M059J (cell line): ENCODE results near the gene GLIS1. TPM values are rescaled to one million over a fixed set of nuclear protein-coding genes. Genes with fewer than 3 reads are reported as not detected.
"Not testable (repeated sequence)": the region's sequence is repeated elsewhere in the genome, so short reads cannot be mapped to it uniquely, and the experiment has no call there.

Source experiments
- DNase-seq: peaks from one replicate; pipeline ENCODE4 v3.0.0-alpha.2; 2012; ENCODE audit warnings: low read depth
- total RNA-seq: library from RNA; depleted of rRNA; stranded (reverse); fragments of >200 nt; shearing (Covaris generic); gene quantifications from 2 replicates; pipeline ENCODE4 v1.2.3, GENCODE V29; 2014

The GLIS1 gene
- total RNA-seq, 1 experiment from 2014 or later, result 3.0 TPM

GRCh38 chr1:53654216-53655210 lies 84.5 kb downstream of the GLIS1 start:
- peak; percentile 88 for DNase-seq

- DNase-seq, result no peak
Observed at GRCh38 chr1:53653631-53654030, 85.3 kb downstream of the GLIS1 start.

DNA sequence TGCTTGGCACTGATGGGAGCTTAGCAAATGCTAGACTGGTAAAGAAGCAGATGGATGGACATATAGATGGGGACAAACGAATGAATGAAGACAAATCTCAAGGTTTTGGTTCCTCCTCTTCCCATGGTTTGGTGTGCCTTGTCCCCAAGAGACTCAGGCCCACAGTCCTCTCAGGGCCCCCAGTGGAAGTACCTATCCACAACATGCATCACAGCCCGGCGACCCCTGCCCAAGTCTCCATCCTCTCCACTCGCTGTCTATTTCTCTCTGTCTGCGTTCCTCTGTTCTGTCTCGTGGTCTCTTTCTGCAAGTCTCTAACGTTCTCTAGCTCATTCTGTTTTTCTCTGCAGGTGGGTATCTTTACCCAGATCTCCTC lies 85.8 kb downstream of the GLIS1 start:
- DNase-seq, result no peak

- peak; percentile 55 for DNase-seq
Observed at GRCh38 chr1:53652441-53653199, 86.3 kb downstream of the GLIS1 start.

DNA sequence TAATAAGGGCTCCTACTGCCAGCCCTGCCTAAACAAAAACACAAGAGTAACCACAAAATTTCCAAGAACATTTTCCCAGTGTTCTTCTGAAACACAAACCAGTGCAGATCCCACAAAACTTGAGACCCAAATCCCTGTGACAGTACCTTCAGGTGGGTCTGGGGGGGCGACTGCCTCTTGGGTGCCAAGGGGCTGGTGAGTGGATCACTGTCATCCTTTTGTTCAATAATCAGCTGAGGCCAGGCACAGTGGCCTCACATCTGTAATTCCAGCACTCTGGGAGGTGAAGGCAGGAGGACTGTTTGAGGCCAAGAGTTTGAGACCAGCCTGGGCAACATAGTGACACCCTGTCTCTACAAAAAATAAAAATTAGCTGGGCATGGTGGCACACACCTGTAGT lies 87.6 kb downstream of the GLIS1 start:
- no peak for DNase-seq

DNA sequence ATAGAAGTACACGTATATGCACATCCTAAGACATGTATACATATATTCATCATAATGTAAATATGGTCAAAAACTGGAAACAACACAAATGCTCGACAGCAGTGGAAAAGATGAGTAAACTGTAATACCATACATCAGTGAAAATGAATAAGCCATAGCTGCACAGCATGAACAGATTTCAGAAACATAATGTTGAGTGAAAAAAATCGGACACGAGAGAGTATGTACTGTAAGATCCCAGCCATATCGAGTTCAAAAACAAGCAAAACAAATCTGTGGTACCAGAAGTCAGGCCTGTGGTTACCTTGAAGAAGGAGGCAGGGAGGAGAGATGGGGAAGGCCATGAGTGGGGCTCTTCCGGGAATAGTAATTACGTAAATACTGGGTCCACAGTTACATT lies 90.4 kb downstream of the GLIS1 start:
- DNase-seq, result no peak

DNA sequence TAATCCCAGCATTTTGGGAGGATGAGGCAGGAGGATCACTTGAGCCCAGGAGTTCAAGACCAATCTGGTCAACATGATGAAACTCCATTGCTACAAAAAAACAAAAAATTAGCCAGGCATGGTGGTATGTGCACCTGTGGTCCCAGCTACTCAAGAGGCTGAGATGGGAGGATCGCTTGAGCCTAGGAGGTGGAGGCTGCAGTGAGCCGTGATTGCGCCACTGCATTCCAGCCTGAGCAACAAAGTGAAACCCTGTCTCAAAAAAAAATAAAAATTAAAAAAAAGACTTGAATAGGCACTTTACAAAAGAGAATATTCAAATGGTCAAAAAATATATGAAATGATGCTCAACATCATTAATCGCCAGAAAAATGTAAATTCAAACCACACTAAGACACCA lies 91.0 kb downstream of the GLIS1 start:
- not testable (repeated sequence) for DNase-seq

DNA sequence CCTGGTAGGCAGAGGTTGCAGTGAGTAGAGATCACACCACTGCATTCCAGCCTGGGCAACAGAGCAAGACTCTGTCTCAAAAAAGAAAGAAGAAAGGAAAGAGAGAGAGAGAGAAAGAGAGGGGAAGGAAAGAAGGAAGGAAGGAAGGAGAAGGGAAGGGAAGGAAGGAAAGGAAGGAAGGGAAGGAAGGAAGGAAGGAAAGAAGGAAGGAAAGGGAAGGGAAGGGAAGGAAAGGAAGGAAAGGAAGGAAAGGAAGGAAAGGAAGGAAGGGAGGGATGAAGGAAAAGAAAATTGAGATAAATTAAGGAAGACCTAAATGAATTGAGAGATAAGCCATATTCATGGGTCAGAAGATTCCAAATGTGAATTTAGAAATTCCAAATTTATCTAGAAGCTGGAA lies 92.2 kb downstream of the GLIS1 start:
- DNase-seq, result no peak

- no peak for DNase-seq
Observed at GRCh38 chr1:53645690-53646078, 93.3 kb downstream of the GLIS1 start.

GRCh38 chr1:53644909-53645689 lies 93.9 kb downstream of the GLIS1 start:
- peak; percentile 15 for DNase-seq

GRCh38 chr1:53644496-53644895 lies 94.5 kb downstream of the GLIS1 start:
- DNase-seq, result no peak

GRCh38 chr1:53643881-53644390 lies 95.0 kb downstream of the GLIS1 start:
- no peak for DNase-seq

DNA sequence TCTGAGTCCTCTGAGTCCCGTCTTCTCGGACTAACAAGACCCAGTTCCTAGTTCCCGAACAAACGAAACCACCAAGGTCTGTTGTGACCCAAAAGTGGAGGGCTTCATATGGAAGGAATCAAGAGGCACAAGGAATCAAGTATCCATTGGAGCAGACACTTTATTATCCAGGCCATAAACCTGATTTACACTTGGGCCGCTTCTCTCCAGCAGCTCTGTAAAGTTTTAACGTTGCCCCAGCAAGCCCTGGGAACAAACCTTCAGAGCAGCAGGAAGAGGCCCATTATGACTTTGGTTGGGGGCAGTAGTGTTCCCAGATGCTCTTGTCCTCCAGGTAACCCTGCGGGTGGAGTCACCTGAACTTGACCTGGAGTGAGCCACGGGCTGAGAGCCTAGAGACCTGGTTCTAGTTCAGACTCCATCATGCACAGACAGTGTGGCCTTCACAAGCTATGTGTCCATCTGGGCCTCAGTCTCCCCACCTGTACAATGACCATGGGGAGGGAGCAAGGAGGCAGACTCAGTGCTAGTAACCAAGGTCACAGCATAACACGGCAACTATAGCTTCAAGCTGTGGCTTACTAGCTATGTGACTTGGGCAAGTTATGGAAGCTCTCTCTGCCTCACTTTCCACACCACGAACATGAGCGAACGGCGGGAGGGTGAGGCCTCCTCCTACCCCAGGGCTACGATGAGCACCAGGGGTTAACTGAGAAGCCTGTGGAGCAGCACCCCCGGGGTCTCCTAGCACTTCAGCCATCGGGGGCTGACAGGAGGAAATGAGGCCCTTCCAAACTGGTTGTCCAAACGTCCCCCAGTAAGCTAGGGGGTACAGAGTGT lies 95.7 kb downstream of the GLIS1 start:
- DNase-seq, result no peak

- DNase-seq, result no peak
Observed at GRCh38 chr1:53642607-53643006, 96.4 kb downstream of the GLIS1 start.

DNA sequence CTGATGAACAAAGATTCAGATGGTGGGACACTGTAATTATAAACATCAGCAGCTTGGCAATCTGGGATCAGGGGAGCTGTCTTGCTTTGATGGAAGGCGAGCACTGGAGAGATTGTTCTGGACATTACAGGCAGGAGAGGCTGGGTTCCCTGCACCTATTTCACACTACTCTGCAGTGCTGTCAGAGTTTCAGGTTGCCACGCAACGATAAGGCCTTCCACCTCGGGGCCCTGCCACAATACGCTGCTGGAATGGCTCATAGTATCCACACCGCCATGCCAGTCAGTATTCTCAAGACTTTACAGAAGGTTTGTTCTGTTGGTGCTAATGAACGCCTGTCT lies 96.8 kb downstream of the GLIS1 start:
- DNase-seq, result no peak

GRCh38 chr1:53641481-53642214 lies 97.3 kb downstream of the GLIS1 start:
- no peak for DNase-seq

GRCh38 chr1:53640701-53641075 lies 98.3 kb downstream of the GLIS1 start:
- DNase-seq, result no peak

DNA sequence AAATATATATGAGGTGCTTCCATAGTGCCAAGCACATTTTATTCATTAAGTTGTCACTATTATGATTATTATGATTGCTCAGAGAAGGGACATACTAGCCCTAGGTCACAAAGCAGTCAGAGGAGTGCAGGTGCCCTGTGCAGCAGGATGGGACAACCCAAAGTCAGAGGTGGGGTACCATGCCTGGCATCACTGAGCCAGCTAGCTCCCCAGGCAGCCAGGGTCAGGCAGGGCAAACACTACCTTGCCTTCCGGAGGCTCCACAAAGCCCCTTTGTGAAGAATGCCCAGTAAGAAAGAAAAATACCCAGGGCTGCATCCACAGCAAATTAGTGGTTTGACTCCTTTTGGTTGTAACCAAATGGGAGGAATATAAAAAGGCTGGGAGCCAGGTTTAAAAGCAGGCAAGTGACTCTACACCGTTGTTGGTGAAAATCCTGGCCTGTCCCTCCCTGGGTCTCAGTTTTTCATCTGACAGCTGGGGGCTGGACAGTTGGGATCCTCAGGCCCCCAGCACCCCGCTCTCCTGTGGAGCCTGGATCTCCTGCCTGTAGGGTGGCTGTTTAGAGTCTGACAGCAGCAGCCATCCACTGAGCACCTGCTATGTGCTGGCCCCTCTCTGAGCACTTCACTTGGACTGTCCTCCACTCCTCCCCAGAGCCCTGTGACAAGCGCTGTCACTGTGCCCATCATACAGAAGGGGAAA lies 98.8 kb downstream of the GLIS1 start:
- no peak for DNase-seq

DNA sequence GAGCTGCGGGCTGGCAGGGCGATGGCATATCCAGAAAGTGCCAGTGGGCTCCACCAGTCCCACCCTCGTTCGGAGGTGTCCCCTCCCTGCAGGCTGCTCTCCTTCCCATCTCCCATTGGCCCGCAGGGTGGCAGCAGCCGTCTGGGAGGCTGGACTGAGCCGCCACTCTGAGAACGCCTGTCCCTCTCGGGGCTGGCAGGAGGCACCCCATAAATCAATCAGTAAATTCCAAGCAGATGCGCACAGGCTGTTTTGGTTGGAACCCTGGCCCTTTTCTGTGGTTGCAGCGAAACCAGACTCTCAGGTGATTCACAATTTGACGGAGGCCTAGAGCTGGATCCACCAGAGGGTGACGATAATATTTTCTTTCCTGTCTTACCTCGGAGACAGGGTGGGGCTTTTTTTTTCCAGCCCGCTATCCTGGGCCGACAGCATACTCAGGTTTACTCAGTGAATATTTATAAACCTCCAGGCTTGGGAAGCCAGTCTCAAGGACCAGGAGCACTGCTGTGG lies 99.7 kb downstream of the GLIS1 start:
- DNase-seq, result peak; percentile 97
